ENCODE data around the gene APOD. TPM values are rescaled to one million over a fixed set of nuclear protein-coding genes. Genes with fewer than 3 reads are reported as not detected.
"Not testable (repeated sequence)": the region's sequence is repeated elsewhere in the genome, so short reads cannot be mapped to it uniquely, and the experiment has no call there.

The APOD gene
- total RNA-seq, 6 experiments from 2014 or later: 0.14 to 0.38 TPM; not detected in 4

DNA sequence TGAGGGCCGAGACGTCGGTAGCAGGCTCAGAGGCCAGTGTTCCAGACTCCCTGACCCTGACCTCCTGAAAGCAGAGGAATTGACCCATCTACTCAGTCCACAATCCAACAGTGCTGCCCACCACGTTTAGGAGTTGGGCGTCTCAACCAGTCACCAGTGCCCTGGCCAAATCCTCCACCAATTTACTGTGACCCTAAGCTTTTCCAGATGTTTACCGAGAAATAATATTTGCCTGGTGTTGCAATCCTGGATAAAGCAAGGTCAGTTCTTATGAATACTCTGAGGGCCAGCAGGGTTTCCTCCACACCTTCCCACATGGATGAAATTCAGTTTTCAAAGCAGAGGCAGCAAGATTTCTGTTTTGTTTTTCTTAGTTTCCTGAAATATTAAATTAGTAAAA is 7.5 kb upstream of the APOD start:
- no peak overlapping the region for H3K4me3 Mint-ChIP-seq
- TF ChIP-seq, protein P1, sequence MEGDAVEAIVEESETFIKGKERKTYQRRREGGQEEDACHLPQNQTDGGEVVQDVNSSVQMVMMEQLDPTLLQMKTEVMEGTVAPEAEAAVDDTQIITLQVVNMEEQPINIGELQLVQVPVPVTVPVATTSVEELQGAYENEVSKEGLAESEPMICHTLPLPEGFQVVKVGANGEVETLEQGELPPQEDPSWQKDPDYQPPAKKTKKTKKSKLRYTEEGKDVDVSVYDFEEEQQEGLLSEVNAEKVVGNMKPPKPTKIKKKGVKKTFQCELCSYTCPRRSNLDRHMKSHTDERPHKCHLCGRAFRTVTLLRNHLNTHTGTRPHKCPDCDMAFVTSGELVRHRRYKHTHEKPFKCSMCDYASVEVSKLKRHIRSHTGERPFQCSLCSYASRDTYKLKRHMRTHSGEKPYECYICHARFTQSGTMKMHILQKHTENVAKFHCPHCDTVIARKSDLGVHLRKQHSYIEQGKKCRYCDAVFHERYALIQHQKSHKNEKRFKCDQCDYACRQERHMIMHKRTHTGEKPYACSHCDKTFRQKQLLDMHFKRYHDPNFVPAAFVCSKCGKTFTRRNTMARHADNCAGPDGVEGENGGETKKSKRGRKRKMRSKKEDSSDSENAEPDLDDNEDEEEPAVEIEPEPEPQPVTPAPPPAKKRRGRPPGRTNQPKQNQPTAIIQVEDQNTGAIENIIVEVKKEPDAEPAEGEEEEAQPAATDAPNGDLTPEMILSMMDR (IDR thresholded peaks at IDR 0.05): no peak
- no peak overlapping the region for H3K27ac Mint-ChIP-seq
- peaks cover 20% of the 10 kb centered on the region for H3K27me3 Mint-ChIP-seq (ENCODE audit: insufficient read depth)
- DNase-seq: no peak
- H3K4me1 Mint-ChIP-seq (ENCODE audit: low read depth): no peaks in the 10 kb centered on the region
- no peaks in the 10 kb centered on the region for H3K36me3 Mint-ChIP-seq (ENCODE audit: low read depth)
- no peaks in the 10 kb centered on the region for H3K9me3 Mint-ChIP-seq

DNA sequence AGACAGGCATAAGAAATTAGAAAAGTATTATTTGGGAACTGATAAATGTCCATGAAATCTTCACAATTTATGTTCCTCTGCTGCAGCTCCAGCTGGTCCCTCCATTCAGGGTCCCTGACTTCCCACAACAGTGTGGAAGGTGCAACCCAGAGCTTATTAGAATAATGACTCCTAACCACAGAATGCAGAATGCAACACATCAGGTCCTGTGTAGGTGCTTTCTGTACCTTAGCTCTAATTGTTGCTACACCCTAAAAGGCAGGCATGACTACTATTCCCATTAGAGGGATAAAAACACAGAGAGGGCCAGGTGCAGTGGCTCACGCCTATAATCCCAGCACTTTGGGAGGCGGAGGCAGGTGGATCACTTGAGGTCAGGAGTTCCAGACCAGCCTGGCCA is 6.6 kb upstream of the APOD start:
- H3K36me3 Mint-ChIP-seq (ENCODE audit: low read depth); H3K4me3 Mint-ChIP-seq; H3K27ac Mint-ChIP-seq; H3K4me1 Mint-ChIP-seq (ENCODE audit: low read depth); H3K9me3 Mint-ChIP-seq; DNase-seq: not testable (repeated sequence)
- peaks cover 15% of the 10 kb centered on the region for H3K27me3 Mint-ChIP-seq (ENCODE audit: insufficient read depth)

DNA sequence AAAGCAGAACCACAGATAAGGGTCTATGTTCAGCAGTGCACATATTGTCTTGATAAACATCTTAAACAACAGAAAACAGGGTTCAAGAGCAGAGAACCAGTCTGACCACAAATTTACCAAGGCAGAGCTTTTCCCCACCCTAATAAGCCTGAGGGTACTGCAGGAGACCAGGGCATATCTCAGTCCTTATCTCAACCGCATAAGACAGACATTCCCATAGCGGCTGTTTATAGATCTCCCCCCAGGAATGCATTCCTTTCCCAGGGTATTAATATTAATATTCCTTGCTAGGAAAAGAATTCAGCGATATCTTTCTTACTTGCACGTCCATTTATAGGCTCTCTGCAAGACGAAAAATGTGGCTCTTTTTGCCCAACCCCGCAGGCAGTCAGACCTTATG is 6.1 kb upstream of the APOD start:
- H3K4me3 Mint-ChIP-seq; DNase-seq; H3K36me3 Mint-ChIP-seq (ENCODE audit: low read depth); H3K9me3 Mint-ChIP-seq; H3K4me1 Mint-ChIP-seq (ENCODE audit: low read depth); H3K27ac Mint-ChIP-seq: not testable (repeated sequence)
- peaks cover 20% of the 10 kb centered on the region for H3K27me3 Mint-ChIP-seq (ENCODE audit: insufficient read depth)

DNA sequence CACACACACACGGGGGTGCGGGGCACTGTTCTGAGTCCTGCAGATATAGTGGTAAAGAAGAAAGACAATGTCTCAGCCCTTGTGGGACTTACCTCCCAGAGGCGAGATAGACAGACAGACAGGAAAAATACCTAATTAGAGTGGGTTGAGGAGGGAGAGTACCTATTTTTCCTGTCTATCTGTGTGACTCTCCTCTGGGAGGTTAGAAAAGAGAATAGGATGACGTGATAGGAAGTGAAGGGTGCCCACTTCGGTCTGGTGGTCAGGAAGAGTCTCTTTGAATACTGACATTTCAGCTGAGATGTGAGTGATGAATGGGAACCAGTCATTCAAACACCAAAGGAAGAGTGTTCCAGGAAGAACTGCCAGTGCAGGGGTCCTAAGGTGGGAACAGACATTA is 4.1 kb upstream of the APOD start:
- Mint-ChIP-seq H3K27me3 (ENCODE audit: insufficient read depth) (peaks cover 26% of the 10 kb centered on the region), H3K9me3 (no peaks in the 10 kb centered on the region), H3K4me3 (no peak overlapping the region), H3K4me1 (ENCODE audit: low read depth) (peaks cover 13% of the 10 kb centered on the region), H3K36me3 (ENCODE audit: low read depth) (no peaks in the 10 kb centered on the region), H3K27ac (no peak overlapping the region)
- TF ChIP-seq, protein P1 (IDR thresholded peaks at IDR 0.05): no peak
- DNase-seq: no peak

DNA sequence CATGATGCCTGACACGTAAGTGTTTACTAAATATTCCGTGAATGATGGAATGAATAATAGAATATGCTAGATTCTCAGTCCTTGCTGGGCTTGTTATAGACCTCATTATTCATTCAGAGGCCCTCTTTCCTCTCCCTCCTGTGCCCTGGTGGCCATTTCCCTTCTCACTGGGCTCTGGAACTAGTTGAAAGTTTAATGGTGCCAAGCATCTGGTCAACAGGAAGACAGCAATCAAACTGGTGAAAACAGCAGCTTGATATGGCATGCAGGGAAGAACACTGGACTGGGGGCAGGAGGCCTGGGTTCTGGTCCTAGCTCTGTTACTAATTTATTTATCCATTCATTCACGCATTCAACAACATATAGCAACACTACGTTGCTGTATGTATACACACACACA is 3.7 kb upstream of the APOD start:
- Mint-ChIP-seq H3K4me1 (ENCODE audit: low read depth) (peaks cover 13% of the 10 kb centered on the region), H3K27me3 (ENCODE audit: insufficient read depth) (peaks cover 21% of the 10 kb centered on the region), H3K36me3 (ENCODE audit: low read depth) (no peaks in the 10 kb centered on the region), H3K4me3 (no peak overlapping the region), H3K27ac (no peak overlapping the region), H3K9me3 (no peaks in the 10 kb centered on the region)
- TF ChIP-seq, protein P1 (IDR thresholded peaks at IDR 0.05): no peak
- DNase-seq: no peak

DNA sequence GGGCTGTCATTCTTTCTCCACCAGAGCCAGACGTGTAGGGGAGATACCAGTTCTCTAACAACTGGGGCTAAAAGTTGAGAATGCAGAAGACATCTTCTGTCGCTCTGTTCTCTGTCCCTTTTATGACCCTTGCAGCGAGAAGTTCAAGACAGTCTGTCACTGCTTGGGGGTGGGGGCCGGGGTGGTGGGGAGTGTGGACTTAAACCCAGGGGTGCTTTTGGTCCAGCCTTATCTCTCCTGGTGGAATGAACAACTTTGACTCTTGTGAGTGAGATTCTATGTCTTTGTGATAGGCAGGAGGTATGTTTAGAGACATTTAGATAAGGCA is 767 bp upstream of the APOD start:
- peaks cover 18% of the 10 kb centered on the region for H3K4me1 Mint-ChIP-seq (ENCODE audit: low read depth)
- no peak overlapping the region for H3K27ac Mint-ChIP-seq
- H3K4me3 Mint-ChIP-seq: peak overlapping the region; percentile 76; the same call in 1 of the 2 replicates
- H3K27me3 Mint-ChIP-seq (ENCODE audit: insufficient read depth): peaks cover 18% of the 10 kb centered on the region
- TF ChIP-seq, protein P1 (IDR thresholded peaks at IDR 0.05): no peak
- no peak for DNase-seq
- H3K9me3 Mint-ChIP-seq: no peaks in the 10 kb centered on the region
- H3K36me3 Mint-ChIP-seq (ENCODE audit: low read depth): no peaks in the 10 kb centered on the region

DNA sequence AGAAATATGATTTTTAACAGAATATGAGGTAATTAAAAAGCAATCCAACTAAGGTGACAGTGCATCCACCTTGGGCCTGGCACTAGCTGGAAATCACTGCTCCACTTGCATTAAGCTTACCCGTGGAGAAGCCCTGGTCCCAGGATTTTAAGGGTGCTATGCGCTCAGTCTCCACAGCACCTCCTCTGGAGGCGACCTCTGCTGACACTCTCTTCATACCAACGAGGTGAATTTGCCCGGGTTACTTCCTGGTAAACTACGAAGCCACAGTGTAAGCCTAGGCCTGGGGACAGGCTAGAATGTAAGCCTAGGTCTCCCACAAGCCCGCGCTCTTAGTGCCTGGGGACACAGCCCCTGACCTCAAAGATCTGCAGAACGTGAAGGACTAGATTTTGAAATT is 793 bp downstream of the APOD start:
- no peaks in the 10 kb centered on the region for H3K36me3 Mint-ChIP-seq (ENCODE audit: low read depth)
- H3K27me3 Mint-ChIP-seq (ENCODE audit: insufficient read depth): peaks cover 31% of the 10 kb centered on the region
- peaks cover 18% of the 10 kb centered on the region for H3K4me1 Mint-ChIP-seq (ENCODE audit: low read depth)
- no peak overlapping the region for H3K27ac Mint-ChIP-seq
- DNase-seq: no peak
- no peaks in the 10 kb centered on the region for H3K9me3 Mint-ChIP-seq
- no peak overlapping the region for H3K4me3 Mint-ChIP-seq
- TF ChIP-seq, protein P1 (IDR thresholded peaks at IDR 0.05): no peak

Data from HFFc6 (cell line).